ENCODE measurements around the gene STYXL2. TPM values are rescaled to one million over a fixed set of nuclear protein-coding genes. Genes with fewer than 3 reads are reported as not detected.

STYXL2 gene
- total RNA-seq, 1 donor from 2014 or later = 0.06 TPM

DNA sequence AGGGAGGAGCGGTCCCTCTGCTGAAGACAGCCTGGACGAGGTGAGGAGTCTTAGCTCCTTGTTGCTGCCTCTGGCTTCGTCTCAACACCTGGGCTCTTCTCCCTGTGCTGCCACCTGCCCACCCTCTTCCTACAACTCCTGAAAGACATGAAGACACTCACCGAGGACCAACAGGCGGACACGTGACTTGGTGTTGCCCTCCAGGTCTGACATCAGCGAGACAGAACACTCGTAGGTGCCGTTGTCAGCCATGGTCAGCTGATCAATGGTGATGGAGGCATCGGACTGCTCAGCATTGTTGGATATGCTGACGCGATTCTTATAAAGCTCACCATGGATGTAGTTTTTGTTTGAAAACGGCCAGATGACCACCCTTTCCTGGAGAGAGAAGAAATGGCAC is 25.1 kb upstream of the STYXL2 start:
- TF ChIP-seq, protein P1, sequence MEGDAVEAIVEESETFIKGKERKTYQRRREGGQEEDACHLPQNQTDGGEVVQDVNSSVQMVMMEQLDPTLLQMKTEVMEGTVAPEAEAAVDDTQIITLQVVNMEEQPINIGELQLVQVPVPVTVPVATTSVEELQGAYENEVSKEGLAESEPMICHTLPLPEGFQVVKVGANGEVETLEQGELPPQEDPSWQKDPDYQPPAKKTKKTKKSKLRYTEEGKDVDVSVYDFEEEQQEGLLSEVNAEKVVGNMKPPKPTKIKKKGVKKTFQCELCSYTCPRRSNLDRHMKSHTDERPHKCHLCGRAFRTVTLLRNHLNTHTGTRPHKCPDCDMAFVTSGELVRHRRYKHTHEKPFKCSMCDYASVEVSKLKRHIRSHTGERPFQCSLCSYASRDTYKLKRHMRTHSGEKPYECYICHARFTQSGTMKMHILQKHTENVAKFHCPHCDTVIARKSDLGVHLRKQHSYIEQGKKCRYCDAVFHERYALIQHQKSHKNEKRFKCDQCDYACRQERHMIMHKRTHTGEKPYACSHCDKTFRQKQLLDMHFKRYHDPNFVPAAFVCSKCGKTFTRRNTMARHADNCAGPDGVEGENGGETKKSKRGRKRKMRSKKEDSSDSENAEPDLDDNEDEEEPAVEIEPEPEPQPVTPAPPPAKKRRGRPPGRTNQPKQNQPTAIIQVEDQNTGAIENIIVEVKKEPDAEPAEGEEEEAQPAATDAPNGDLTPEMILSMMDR (IDR thresholded peaks at IDR 0.05) = no peak
- no peak for TF ChIP-seq EZH2phosphoT487 (IDR thresholded peaks at IDR 0.05)
- Mint-ChIP-seq H3K27me3 (ENCODE audit: insufficient read depth, low read depth) (peaks cover 4% of the 10 kb centered on the region), H3K4me3 (no peak overlapping the region), H3K9me3 (no peaks in the 10 kb centered on the region), H3K27ac (no peak overlapping the region), H3K4me1 (peaks cover 10% of the 10 kb centered on the region), H3K36me3 (no peaks in the 10 kb centered on the region)
- no peak overlapping the region for H3K9ac ChIP-seq
- H3K4me1 ChIP-seq = peaks cover 4% of the 10 kb centered on the region
- H3K27me3 ChIP-seq = no peaks in the 10 kb centered on the region
- no peaks in the 10 kb centered on the region for H3K9me3 ChIP-seq (ENCODE audit: low read depth)
- no peaks in the 10 kb centered on the region for H3F3A ChIP-seq (ENCODE audit: low read depth)
- H3K79me2 ChIP-seq (ENCODE audit: low read depth) = no peaks in the 10 kb centered on the region
- no peak overlapping the region for H3K4me2 ChIP-seq
- H4K20me1 ChIP-seq (ENCODE audit: low read depth) = no peaks in the 10 kb centered on the region
- H3K36me3 ChIP-seq = no peaks in the 10 kb centered on the region
- no peak overlapping the region for H2AFZ ChIP-seq (replicated peaks)
- no peak overlapping the region for H3K4me3 ChIP-seq
- no peak overlapping the region for H3K27ac ChIP-seq
- DNase-seq (ENCODE audit: low spot score) = no peak

GRCh38 chr1:167071286-167071685 is 22.6 kb upstream of the STYXL2 start:
- Histone ChIP-seq H2AFZ (replicated peaks) (no peak overlapping the region), H3K9me3 (ENCODE audit: low read depth) (no peaks in the 10 kb centered on the region), H3K36me3 (no peaks in the 10 kb centered on the region), H3K9ac (no peak overlapping the region), H3K27me3 (no peaks in the 10 kb centered on the region), H3K79me2 (ENCODE audit: low read depth) (no peaks in the 10 kb centered on the region), H3K4me1 (peaks cover 8% of the 10 kb centered on the region), H3F3A (ENCODE audit: low read depth) (no peaks in the 10 kb centered on the region), H3K27ac (no peak overlapping the region), H3K4me3 (no peak overlapping the region), H3K4me2 (no peak overlapping the region), H4K20me1 (ENCODE audit: low read depth) (no peaks in the 10 kb centered on the region)
- no peaks in the 10 kb centered on the region for H3K36me3 Mint-ChIP-seq
- H3K4me1 Mint-ChIP-seq = peaks cover 12% of the 10 kb centered on the region
- H3K9me3 Mint-ChIP-seq = peaks cover 2% of the 10 kb centered on the region
- TF ChIP-seq, protein P1 (IDR thresholded peaks at IDR 0.05) = no peak
- TF ChIP-seq EZH2phosphoT487 (IDR thresholded peaks at IDR 0.05) = no peak
- no peak for TF ChIP-seq EZH2 (IDR thresholded peaks at IDR 0.05)
- H3K27me3 Mint-ChIP-seq (ENCODE audit: insufficient read depth, low read depth) = peaks cover 4% of the 10 kb centered on the region
- DNase-seq (ENCODE audit: low spot score) = no peak
- no peak overlapping the region for H3K27ac Mint-ChIP-seq
- no peak overlapping the region for H3K4me3 Mint-ChIP-seq

GRCh38 chr1:167076136-167076710 is 17.7 kb upstream of the STYXL2 start:
- TF ChIP-seq, protein P1 (IDR thresholded peaks at IDR 0.05) = no peak
- TF ChIP-seq EZH2phosphoT487 (IDR thresholded peaks at IDR 0.05) = no peak
- TF ChIP-seq EZH2 (IDR thresholded peaks at IDR 0.05) = no peak
- Mint-ChIP-seq H3K27ac (no peak overlapping the region), H3K36me3 (peaks cover 2% of the 10 kb centered on the region), H3K27me3 (ENCODE audit: insufficient read depth, low read depth) (peaks cover 5% of the 10 kb centered on the region), H3K4me3 (no peak overlapping the region), H3K4me1 (peaks cover 10% of the 10 kb centered on the region), H3K9me3 (peaks cover 2% of the 10 kb centered on the region)
- DNase-seq (ENCODE audit: low spot score) = peak; percentile 44
- H2AFZ ChIP-seq (replicated peaks) = no peak overlapping the region
- no peak overlapping the region for H3K27ac ChIP-seq
- no peaks in the 10 kb centered on the region for H3F3A ChIP-seq (ENCODE audit: low read depth)
- no peaks in the 10 kb centered on the region for H3K36me3 ChIP-seq
- H3K27me3 ChIP-seq = no peaks in the 10 kb centered on the region
- H3K4me2 ChIP-seq = peak overlapping the region; percentile 14
- no peaks in the 10 kb centered on the region for H4K20me1 ChIP-seq (ENCODE audit: low read depth)
- peaks cover 8% of the 10 kb centered on the region for H3K4me1 ChIP-seq
- H3K9me3 ChIP-seq (ENCODE audit: low read depth) = no peaks in the 10 kb centered on the region
- H3K9ac ChIP-seq = no peak overlapping the region
- no peak overlapping the region for H3K4me3 ChIP-seq
- no peaks in the 10 kb centered on the region for H3K79me2 ChIP-seq (ENCODE audit: low read depth)
